Measurements from ENCODE around the gene CHAC1.
"Not testable (repeated sequence)": the region's sequence is repeated elsewhere in the genome, so short reads cannot be mapped to it uniquely, and the experiment has no call there.

Gene CHAC1

GRCh38 chr15:40958723-40959122, 5.5 kb downstream of the CHAC1 start:
- no peak for DNase-seq

- no peak for DNase-seq
Observed at GRCh38 chr15:40959331-40960141, 6.3 kb downstream of the CHAC1 start.

DNA sequence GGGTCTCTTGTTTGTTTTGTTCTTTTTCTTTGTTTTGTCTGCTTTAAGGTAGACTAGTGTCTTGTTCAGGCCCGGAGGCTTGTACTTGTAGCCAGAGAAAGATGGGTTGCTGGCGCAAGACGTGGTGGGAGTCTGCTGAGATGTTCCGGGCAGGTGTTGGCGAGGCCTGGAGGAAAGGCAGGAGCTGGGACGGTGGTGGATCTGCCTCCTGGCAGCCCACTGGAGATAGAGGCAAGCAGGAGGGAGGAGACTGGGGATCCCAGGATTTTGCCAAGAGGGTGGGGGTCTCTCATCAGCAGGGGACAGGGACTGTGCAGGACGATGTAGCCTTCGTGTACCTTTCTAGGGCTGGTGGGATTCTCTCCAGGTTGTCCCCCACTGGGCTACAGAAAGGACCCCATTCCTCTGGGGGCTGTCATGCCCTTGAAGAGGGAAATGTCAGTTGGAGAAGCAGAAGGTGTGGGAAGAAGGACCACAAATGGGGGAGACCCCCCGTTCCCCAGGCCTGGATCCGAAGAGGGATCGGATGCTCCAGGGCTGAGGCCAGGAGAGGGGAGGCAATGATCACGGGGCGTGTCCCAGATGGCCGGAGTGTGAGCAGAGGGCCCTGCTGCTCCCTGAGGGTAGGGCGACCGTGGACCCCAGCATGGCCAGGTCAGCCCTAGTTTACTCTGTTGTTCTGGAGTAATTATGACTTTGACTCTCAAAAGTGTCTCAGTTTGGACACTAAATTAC, 7.0 kb downstream of the CHAC1 start:
- DNase-seq = no peak

GRCh38 chr15:40960925-40961324, 7.7 kb downstream of the CHAC1 start:
- DNase-seq = no peak

DNA sequence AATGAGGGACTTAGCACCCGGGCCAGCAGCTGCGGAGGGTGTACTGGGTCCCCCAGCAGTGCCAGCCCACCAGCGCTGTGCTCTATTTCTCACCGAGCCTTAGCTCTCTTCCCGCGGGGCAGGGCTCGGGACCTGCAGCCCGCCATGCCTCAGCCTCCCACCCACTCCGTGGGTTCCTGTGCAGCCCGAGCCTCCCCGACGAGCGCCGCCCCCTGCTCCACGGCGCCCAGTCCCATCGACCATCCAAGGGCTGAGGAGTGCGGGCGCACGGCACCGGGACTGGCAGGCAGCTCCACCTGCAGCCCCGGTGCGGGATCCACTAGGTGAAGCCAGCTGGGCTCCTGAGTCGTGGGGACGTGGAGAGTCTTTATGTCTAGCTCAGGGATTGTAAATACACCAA, 8.5 kb downstream of the CHAC1 start:
- not testable (repeated sequence) for DNase-seq

GRCh38 chr15:40962317-40962716, 9.0 kb downstream of the CHAC1 start:
- DNase-seq = not testable (repeated sequence)

- DNase-seq = no peak
Observed at GRCh38 chr15:40963201-40963600, 9.9 kb downstream of the CHAC1 start.

DNA sequence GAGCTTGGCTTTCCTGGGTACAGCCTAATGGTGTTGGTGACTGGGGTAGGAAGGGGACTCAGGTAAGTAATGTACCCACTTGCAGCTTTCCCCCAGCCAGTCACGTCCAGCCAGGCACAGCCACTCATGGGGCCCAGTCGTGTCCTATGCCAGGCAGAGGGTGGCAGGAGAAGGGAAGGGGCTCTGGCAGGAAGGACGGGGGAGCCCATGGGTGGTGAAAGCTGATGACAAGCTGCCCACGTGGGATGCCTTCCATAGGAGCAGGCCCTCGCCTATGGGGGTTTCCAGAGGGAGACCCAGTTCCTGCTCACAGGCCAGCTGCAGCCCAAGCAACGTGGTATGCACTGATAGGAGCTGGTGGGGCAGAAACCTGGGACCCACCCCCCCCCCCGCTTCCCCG, 10.7 kb downstream of the CHAC1 start:
- no peak for DNase-seq

DNA sequence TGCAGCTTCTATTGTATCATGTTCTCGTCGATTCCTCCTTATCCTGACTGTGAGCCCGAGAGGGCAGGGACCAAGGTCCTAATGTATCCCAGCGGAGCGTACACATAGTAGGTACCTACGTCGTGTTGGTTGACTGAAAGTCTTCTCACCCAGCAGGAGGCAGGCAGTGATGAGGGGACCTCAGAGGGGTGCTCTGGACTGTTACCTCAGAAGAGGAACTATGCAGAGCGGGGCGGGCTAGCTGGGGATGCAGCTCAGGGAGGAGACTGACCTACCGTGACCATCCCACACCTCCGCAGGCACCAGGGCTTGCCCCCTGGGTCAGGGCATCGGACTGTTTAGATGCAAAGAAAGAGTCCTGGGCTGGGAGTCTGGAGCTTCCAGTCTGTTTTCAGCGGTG, 11.4 kb downstream of the CHAC1 start:
- no peak for DNase-seq

- no peak for DNase-seq
Observed at GRCh38 chr15:40968290-40969085, 15.2 kb downstream of the CHAC1 start.

- no peak for DNase-seq
Observed at GRCh38 chr15:40969363-40969762, 16.1 kb downstream of the CHAC1 start.

DNA sequence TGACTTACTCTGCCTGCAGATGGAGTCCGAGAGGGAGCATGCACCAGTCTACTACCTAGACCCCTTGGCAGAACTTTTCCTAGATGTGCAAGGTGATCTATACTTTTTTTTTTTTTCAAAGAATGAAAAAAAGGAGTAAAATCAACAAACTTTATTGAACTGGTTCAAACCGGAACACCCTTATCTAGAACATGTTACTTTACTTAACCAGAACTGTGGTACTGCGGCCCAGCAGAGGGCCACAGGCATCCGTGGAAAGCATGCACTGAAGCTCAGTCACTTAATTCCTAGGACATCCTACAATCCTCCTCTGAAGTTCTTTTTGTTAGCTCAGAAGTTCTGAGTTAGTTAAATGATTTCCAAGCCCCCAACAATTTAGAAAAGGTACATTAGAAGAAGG, 21.6 kb downstream of the CHAC1 start:
- DNase-seq = no peak

GRCh38 chr15:40976819-40977218, 23.5 kb downstream of the CHAC1 start:
- no peak for DNase-seq

- DNase-seq = no peak
Observed at GRCh38 chr15:40978141-40978540, 24.9 kb downstream of the CHAC1 start.

- no peak for DNase-seq
Observed at GRCh38 chr15:40978562-40978961, 25.3 kb downstream of the CHAC1 start.

DNA sequence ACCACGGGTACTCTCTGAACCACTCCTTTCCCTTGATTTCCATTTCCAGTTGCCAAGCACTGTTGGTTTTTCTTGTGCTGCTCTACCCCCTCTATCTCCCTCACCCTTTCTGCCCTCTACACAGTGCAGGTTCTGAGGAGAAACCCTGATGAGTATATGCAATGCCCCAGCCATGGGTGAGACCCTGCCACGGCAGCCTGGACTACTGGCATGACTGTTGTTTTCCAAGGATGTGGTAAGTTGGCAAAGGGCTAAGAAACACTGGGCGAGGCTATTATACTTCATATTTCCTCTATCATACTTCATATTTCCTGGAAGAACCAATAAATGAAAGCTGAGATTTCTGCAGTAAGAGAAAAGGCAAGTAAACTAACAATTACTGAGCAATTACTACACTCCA, 27.9 kb downstream of the CHAC1 start:
- no peak for DNase-seq

GRCh38 chr15:40982855-40983254, 29.6 kb downstream of the CHAC1 start:
- peak; percentile 34 for DNase-seq

DNA sequence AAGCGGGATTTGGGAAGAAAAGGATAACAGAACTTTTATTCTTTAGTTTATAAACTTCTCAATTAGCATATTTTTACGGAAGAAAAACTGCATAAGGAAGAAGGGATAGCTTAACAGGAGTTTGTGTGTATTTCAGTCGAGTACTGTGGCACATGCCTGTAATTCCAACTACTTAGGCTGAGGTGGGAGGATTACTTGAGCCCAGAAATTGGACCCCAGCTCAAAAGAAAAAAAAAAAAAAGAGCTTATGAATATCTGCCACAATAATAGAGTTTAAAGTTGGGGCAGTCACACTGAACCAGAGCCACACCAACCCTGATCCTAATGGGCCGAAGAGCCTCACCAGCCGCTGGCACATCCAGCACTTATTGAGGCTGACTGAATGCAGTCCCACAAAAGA, 31.1 kb downstream of the CHAC1 start:
- no peak for DNase-seq

GRCh38 chr15:40984964-40985363, 31.7 kb downstream of the CHAC1 start:
- no peak for DNase-seq

DNA sequence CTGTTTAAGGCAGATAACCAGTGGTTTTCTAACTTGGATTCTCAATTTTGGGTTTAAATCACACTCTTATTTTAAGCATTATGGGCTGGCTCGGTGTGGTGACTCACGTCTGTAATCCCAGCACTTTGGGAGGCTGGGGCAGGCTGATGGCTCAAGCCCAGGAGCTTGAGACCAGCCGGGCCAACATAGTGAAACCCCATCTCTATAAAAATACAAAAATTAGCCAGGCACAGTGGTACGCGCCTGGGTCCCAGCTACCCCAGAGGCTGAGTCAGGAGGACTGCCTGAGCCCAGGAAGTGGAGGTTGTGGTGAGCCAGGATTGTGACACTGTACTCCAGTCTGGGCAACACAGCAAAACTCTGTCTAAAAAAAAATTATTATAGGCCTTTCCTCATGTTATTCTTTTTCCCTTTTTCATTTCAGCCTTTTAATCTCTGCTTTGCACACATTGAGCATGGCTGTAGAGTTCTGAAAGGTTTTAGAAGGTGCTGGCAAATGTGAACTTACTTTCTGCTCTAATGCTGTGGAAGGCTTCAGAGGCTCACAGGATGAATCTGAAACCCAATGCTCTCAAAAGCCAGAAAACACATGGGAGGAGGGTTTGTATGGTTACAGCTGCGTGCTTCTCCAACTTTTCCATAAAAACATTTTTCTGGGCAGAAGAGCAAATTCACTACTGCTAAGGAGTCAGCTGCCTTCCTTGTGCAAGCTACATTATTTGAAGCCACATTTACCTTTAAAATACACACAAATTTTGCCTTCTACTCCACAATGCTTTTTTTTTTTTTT, 32.5 kb downstream of the CHAC1 start:
- DNase-seq = no peak

- no peak for DNase-seq
Observed at GRCh38 chr15:40986820-40987219, 33.5 kb downstream of the CHAC1 start.

GRCh38 chr15:40988156-40988555, 34.9 kb downstream of the CHAC1 start:
- DNase-seq = no peak

- no peak for DNase-seq
Observed at GRCh38 chr15:40990080-40990479, 36.8 kb downstream of the CHAC1 start.

Data from femur (tissue), 1 donor.